HG03159 (cell line): ENCODE measurements around the gene FHL3.

Experiments
- ATAC-seq: cut with Tn5 transposase; IDR thresholded peaks from one replicate; pipeline ENCODE4 v1.9.1; 2021; ENCODE audit warnings: mild to moderate bottlenecking, moderate library complexity; ENCODE audit not compliant: unreplicated experiment

Gene FHL3

DNA sequence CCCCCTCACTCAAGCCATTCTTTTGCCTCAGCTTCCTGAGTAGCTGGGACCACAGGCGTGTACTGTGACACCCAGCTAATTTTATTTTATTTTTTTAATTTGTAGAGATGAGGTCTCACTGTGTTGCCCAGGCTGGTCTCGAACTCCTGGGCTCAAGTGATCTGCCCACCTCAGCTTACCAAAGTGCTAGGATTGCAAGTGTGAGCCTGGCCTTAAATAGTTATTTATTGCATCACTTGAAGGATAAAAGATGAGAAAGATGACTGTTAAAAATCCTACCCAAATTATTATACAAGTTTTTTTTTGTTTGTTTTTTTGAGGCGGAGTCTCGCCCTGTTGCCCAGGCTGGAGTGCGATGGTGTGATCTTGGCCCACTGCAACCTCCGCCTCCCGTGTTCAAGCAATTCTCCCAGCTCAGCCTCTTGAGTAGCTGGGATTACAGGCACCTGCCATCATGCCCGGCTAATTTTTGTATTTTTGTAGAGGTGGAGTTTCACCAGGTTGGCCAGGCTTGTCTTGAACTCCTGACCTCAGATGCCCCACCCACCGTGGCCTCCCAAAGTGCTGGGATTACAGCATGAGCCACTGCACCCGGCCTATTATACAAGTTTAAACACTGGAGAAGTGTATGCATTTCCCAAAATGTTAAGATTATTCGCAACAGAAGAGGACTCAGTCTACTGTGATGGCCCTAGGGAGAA, 9.6 kb upstream of the FHL3 start:
- no peak for ATAC-seq

DNA sequence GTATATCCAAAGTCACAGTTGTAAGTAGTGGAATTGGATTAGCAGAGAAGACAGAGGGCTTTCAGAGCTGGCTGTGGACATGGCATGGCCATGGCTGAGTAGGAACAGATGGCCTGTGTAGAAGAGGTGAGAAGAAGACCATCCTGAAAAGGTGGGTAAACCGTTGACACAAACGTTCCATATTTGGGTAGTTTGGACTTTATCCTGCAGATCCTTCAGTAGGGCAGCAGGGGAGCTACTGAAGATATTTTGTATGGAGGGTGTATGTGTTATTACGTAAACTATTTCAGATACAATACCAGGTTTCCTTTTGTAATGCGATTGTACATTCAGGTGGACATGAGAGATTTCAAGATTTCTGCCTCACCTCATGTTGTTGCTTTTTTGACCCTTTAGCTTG, 8.9 kb upstream of the FHL3 start:
- no peak for ATAC-seq

DNA sequence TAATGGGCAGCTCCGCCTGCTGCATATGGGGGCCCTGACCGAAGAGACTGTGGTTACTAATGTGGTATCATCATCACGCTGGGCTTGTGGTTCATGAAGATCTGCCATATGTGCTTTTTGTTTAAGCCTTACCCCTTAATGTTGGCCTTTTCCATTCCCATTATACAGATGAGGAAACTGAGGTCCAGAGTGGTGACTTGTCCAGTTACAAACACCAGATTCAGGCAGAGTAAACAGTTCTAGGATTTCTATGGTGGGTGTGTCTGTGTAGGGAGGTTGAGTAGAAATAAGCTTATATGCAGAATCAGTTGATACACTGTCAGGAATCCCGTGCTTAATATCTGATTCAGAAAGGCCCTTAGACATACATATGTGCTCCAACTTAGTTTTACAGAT, 7.9 kb upstream of the FHL3 start:
- no peak for ATAC-seq

DNA sequence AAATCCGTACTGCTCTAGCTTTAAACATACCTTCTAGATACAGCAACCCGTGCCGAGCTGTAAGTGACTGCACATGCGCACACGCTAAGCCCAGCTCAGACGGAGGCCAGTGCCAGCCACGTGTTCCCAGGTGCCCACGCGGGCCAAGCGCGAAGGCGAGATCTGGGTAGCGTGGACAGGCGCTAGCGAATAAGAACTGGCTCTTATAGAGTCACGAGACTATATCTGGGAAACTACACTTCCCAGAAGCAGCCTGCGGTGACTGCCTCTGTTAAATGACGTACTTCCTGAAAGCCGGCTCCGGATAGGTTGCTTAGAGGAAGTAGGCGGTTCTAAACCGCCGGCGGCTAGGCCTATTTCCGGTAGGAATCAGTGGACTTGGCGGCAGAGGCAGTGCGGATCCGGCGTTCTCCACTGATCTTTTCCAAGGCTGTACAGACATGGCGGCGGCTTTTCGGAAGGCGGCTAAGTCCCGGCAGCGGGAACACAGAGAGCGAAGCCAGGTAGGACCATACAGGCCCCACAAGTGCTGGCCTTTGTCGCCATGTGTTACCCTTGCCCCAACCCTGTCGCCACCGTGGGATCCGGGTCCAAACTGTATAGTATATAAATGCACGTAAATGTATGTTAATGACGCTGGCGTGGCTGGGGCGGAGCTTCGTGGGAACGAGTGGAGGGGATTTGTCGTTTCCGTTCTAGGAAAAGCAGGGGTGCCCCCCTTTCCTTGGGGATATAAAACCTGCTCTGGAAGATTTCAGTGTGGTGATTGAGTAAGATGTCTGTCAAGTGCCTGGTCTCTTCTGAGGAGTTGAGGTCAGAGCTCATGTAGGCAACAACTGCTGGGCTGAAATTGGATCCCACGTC, 7.3 kb upstream of the FHL3 start, which contains the start of gene UTP11:
Gene UTP11, plus strand, starts transcription at position 372 of the 864 bp plus-strand sequence. Its CDS starts 69 bp downstream, at position 441.
- peak; percentile 95 for ATAC-seq

DNA sequence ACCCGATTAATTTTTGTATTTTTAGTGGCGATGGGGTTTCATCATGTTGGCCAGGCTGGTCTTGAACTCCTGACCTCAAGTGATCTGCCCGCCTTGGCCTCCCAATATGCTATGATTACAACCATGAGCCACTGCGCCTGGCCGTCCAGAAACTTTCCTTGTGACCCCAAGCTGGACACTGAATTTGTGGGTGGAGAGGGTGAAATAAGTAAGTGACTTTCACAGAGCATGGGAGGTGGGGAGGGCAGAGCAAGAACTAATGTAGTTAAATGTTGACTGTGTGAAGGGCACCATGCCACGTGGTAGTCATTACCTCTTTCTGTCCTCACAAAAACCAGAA, 4.5 kb upstream of the FHL3 start:
- ATAC-seq: no peak

DNA sequence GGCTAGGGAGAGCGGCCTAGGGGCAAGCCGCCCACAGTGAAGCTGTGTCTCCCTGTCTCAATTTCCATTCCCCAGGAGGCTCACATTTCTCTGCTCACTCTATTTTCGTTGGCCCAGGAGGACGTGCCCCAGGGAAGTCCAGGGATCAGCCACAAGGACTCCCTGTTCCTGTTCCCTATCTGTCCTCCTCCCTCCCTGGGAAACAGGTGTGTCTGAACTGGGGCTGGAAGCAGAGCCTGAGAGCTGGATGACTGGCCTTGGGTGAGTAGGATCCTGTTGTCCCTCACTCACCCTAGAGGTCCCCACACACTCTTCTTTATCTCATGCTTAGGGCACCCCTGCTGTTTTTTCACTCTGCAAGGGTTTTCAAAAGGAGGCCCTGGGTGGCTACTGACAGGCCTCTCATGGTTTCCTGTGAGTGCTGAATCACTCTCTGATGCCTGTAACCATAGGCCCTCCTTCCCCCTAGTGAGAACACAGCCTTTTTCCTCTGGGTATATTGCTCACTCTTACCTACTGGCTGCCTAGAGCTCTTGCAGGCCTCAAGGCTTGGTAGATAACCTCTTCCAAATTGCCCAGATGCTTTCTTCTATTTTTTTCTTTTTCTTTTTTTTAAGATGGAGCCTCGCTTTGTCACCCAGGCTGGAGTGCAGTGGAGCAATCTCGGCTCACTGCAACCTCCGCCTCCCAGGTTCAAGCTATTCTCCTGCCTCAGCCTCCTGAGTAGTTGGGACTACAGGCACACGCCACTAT, 4.0 kb upstream of the FHL3 start:
- ATAC-seq: no peak

DNA sequence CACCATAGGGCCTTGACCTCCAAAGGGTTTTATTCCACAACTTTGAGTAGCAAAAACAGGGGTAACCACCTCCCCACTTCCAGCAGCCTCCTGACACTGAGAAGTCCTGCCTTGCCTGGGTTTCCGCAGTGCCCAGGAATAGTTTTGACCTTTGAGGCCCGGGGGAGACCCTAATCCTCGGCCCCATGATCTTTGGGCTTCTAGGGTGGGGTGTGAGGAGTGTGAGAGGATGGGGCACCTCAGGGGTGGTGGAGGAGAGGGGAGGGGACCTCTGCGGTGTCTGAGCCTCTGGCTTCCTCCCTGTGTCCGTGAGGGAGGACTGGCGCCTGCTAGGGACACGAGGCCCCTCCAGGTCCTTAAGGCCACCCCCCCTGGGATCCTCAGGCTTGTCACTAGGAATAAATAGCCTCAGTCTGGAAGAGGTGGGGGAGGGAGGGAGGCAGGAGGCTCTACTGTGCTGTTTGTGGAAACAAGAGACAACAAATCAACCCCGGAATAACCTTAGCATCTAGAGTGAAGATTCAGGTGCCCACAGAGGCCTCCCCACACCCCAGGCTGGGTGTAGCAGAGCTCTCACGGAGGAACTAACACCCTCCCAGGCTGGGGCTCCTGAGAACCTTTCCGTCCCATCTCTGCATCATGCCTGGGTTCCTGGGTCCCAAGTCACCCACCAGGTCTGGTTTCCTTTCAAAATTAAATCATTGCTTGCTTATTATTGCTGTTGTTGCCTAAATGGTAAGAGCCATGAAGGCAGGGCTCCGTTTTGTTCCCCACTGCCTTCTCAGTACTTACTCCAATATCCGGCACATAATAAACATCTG, 904 bp upstream of the FHL3 start:
- no peak for ATAC-seq

DNA sequence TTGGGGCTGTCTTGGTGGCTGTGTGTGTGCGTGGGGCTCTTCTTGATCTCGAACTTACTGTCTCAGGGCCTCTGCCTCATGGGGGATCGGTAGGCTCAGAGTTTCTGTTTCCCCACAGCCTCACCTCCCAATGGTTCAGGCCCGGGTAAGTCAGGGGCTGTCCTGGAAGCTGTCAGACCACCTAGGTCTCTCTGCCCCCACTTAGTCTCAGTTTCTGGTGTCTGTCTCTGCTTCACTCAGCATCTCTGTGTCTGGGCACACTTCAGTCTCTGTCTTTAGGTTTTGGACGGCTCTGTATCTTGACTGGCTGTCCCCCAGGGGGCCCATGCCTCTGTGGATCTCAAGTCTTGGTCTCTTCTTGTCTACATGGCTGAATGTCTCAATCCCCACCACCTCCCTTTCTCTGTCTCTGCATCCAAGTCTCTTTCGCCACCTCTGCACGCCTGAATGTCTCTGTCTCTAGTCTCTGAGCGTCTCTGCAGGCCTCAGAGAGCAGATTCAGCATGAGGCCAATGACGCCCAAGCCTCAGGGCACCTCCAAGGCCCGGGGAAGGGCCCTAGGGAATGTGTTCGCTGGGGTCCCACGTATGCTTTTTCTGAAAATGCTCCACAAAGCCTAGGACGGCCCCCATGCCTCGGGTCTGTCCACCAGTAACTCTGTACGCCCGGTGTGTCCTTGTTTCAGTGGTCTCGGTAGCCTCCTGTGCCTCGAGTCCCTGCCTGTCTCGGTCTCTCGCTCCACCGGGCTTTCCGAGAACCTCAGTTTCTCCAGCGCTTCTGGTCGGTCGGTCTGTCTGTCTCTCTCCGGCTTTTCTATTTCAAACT, 818 bp downstream of the FHL3 start:
- ATAC-seq: no peak

DNA sequence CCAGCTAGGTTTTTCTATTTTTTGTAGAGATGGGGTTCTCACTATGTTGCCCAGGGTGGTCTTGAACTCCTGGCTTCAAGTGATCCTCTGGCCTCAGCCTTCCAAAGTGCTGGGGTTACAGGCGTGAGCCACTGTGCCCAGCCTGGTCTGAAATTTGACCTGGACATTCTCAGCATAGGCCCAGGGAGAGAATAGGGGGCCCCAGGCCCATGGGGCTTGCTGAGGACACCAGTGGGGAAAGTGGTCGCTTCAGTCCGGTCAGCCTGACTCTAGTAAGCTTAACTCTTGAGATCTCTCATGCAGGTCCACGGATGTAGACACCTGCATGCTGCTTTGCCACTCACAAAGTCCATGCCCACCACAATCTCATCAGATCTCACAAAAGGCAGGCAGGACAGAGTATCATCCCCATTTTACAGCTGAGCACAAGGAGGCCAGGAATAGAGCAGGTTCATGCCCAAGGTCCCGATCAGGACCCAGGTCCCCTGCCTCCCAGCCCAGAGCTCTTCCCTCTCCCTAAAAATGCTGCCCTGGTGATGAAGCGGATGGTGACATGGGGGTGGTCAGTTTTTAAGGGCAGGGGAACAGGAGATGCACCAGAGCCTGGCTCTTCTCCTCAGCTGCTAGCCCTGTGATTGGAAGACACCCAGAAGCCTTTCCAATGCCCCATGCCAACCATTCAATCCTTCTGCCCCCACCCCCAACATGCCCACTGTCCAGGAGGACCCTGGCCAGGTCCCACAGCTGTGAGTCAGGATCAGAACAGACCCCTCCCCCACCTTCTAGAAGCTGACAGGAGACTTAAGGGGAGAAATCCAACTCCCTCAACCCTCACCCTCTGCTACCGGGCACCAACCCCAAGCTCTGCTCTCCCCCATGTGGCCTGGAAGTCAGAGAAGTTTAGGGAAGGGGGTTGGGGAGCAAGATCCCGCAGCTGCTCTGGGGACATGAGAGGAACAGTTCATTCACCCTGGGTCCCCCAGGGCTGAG, 1.8 kb downstream of the FHL3 start:
- ATAC-seq: no peak

DNA sequence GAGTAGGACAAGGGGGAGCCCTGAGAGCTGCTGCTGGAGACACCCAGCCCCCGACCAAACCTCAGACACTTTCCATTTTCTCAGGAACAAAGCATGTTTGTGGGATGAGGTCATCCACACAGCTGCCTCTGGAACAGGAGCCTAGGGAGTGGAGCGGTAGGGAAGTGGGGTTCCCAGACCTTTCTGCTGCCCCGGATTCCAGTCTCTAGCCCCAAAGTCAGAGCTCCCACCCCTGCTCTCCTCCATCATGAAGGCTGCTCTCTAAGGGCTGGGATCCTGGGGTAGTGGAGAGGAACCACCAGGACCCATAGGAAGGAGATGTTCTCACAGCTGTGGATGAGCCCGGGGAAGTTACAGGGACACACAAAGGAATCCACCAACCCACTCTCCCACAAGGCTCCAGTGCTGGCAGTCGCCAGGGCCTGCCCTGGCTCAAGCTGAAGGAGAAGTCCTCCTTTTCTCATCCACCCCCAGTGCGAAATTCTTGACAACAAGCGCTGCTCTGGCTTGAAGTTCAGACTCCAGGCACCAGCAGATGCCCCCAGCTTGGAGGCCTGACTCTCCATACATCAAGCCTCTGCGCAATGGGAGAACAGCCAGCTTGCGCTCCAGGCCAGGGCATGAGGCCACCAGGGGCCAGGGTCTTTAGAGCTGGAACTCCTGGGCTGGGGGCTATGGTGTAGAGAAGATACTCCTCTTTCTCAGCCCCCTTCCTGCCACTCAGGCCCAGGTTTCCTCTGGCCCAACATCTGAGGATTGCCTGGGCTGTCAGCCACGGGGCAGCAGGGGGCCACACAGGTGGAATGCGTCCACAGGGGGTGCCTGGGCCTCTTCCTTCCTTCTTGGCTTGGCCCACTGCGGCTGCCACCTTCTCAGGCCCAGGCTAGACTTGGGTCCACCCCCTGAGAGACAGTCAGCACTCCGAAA, 4.5 kb downstream of the FHL3 start:
- no peak for ATAC-seq

DNA sequence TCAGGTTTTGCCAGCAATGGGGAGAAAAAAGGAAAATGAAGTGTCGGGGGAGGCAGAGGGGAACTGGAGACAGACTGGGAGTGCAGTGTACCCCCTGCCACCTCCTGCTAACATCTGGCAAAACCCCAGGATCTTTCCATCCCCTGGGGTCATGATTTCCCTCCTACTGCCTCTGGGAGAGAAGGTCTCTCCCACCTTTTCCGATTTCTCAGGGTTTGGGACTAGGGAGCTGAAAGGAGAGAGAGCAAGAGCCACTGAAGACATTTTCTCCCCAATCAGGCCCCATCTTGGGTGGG, 5.1 kb downstream of the FHL3 start:
- no peak for ATAC-seq

DNA sequence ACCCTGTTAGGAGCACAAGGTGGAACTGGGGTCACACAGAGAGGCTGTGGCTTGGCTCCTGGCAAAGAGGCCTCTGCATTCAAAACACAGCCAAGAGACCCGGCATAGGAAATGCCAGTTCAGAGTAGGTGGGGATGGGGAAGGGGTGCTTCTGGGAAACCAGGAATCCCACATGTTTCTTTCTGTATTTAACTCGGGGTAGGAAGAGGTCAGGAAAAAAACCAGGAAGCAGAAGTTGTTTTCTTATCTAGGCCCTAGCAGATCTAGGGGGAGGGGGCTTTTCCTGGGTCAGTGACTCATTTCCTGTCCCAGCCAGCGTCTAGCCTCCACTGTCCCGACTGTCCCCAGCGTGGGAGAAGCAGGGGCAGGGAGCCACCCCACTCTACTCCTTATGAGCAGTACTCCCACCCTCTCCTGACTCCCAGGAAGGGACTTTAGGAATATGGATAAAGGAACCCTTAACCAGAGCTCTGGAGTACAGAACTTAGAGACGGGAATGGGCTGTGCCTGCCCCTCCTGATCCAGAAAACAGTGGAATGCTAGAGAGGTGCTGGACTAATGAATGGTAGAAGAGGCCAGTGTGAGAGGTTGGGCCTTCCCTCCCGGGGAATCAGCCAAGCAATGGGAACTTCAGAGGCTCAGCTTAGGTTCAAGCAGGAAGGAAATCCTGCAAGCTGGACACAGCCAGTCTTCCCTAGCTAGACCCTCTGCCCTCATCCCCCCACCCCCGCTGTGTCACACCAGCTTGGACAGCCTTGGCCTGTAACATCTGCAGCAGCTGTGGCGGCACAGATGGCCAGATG, 5.7 kb downstream of the FHL3 start:
- no peak for ATAC-seq

DNA sequence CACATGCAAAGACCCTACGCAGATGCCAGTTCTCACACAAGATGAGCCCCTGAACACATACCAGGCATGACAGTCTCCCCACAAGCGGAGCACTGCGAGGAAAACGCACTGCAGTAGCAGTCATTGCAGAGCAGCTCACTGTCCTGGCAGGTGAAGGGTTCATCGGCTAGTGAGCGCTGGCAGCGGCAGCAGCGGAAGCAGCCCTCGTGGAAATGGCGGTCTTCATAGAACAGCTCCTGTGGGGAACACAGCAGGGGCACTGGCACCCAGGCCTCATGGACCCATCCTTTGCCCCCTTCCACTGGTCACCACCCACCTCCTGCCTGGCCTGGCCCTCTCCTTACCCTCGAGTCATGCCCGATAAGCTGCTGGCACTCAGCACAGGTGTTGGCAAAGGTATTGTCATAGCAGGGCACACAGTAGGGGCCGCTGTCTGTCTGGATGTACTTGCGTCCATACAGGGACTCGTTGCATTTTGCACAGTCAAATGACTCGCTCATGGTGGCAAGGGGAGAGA, 6.3 kb downstream of the FHL3 start:
- ATAC-seq: no peak

DNA sequence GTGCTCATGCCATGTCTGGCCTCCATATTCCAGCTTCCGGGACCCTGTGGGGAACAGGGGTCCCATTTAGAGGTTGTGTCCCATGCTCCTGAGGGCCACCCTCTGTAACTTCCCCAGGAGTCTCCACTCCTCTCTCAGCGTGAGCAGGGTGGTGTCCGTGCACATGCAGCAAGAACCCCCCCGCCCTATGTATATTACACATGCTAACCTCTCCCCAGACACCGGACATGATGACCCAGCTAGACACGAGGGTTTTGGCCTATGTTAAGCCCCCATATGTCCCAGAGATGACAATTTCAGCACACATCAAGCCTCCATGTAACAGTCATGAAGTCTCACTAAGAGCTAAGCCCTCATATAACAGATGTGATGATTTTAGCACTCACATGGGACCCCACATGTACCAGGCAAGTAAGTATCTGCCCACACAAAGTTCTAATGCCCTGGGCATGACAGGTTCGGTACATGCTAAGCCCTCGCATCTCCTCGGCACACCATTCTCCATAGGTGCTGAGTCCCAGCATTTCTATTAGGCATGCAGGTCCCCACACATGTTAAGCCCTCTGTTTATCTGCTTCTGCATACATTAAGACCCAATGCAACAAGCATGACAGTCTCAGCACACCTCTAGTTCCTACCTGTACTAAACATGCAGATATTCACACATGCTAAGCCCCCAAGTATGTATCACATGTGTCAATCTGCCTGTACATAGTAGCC, 7.1 kb downstream of the FHL3 start:
- ATAC-seq: no peak

DNA sequence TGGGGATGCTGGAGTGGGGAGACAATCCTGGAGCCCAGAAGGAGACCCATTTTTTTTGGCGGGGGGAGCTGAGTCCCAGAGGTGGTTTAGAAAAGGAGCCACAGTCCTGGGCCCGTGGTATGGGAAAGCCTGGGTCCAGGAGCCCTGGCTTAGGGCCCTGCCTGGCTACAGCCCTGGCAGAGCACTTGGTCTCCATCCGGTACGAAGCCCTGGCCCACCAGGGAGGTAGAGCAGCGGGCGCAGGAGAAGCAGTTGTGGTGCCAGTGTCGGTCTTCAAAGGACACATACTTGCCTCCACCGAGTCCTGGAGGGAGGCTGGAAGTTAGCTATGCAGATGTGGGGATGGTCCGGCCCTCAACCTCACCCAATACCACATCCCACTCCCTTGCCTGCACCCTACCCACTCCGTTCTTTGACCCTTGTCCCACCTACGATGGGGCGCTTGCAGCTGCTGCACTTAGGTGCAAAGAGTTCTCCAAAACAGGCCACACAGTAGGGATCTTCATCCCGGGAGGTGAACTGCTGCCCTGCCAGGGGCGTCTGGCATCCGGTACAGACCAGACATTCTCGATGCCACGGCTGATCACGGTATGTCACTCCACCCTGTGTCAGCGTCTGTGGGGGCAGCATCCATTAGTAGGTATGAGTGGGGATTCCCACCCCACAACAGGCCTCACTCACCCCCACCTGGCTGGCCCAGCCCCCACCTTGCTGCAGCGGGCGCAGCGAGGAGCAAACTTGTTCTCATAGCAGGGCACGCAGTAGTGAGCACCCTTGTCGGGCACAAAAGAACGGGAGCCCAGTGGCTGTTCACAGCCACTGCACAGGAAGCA, 7.8 kb downstream of the FHL3 start:
- ATAC-seq: no peak
